ENCODE measurements around the gene CELF3.

The CELF3 gene

DNA sequence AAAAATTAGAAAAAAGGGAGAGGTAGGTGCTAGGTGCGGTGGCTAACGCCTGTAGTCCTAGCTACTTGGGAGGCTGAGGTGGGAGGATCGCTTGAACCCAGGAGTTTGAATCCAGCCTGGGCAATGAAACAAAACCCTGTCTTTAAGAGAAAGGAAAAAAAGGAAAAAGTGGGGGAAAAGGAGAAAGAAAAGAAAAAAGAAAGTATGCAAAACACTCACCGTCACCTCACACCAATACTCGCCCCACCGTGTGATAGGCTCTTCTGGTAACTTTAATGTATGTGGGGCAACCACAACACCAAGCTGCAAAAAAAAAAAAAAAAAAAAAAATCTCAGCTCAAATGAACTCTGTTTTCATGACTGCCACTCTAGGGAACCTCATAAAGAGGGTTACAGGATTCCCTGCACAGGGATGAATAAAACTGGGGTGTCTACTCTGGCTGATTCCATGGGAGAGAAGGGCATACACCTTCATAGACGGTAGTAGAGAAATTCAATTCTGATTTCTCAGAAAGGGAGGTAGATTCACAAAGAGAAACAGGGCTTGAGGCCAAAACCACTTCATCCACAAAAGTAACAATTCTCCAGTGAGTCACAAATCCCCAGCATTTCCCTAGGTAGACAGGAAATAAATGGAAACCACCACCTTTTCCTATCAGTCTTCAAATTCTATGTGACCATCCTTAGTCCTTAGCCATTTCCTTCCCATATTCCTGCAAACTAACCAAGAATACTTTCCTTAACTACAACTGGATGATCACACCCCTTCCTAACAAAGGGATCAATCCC lies 44.2 kb upstream of the CELF3 start:
- no peaks in the 10 kb centered on the region for H4K20me1 ChIP-seq (ENCODE audit: insufficient read depth, low read length)
- no peak overlapping the region for H3K4me3 ChIP-seq (ENCODE audit: low read length)
- H3K79me2 ChIP-seq (ENCODE audit: low read length) = peaks cover 15% of the 10 kb centered on the region
- peaks cover 35% of the 10 kb centered on the region for H3K36me3 ChIP-seq (replicated peaks; ENCODE audit: low read depth, low read length)
- H3K27me3 ChIP-seq (ENCODE audit: low read depth, low read length) = no peaks in the 10 kb centered on the region
- H2AFZ ChIP-seq (ENCODE audit: low read depth, low read length) = no peak overlapping the region
- peaks cover 13% of the 10 kb centered on the region for H3K4me1 ChIP-seq (ENCODE audit: low read length)
- no peak for TF ChIP-seq EZH2phosphoT487 (IDR thresholded peaks at IDR 0.05; ENCODE audit: low read depth)
- TF ChIP-seq, protein P1, sequence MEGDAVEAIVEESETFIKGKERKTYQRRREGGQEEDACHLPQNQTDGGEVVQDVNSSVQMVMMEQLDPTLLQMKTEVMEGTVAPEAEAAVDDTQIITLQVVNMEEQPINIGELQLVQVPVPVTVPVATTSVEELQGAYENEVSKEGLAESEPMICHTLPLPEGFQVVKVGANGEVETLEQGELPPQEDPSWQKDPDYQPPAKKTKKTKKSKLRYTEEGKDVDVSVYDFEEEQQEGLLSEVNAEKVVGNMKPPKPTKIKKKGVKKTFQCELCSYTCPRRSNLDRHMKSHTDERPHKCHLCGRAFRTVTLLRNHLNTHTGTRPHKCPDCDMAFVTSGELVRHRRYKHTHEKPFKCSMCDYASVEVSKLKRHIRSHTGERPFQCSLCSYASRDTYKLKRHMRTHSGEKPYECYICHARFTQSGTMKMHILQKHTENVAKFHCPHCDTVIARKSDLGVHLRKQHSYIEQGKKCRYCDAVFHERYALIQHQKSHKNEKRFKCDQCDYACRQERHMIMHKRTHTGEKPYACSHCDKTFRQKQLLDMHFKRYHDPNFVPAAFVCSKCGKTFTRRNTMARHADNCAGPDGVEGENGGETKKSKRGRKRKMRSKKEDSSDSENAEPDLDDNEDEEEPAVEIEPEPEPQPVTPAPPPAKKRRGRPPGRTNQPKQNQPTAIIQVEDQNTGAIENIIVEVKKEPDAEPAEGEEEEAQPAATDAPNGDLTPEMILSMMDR (IDR thresholded peaks at IDR 0.05; ENCODE audit: low read depth, low read length) = no peak
- H3K4me2 ChIP-seq (ENCODE audit: low read length) = no peak overlapping the region
- H3K27ac ChIP-seq (ENCODE audit: low read length) = no peak overlapping the region
- no peaks in the 10 kb centered on the region for H3K9me3 ChIP-seq (ENCODE audit: insufficient read depth, low read length)
- no peak overlapping the region for H3K9ac ChIP-seq (ENCODE audit: low read length)

DNA sequence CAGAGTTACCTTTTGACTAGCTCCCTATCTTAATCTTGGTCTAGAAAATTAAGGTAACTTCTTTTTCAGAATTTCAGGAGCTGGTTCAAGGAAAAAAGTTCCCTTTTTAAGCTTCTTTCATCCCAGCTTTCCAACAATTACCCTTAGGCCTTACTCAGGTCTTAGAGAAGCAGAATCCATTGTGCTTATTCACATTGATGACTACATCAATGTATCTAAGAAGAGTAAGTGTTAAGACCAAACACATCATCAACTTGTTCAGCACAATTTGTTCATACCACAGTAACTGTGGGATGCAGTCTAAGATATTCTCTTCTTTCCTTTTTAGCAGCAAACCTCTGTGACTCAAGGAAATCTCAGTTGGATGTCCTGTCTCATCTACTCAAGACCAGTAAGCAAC lies 42.6 kb upstream of the CELF3 start:
- H3K36me3 ChIP-seq (replicated peaks; ENCODE audit: low read depth, low read length) = peaks cover 40% of the 10 kb centered on the region
- H4K20me1 ChIP-seq (ENCODE audit: insufficient read depth, low read length) = no peaks in the 10 kb centered on the region
- peaks cover 11% of the 10 kb centered on the region for H3K4me1 ChIP-seq (ENCODE audit: low read length)
- no peak overlapping the region for H3K4me3 ChIP-seq (ENCODE audit: low read length)
- no peak overlapping the region for H3K9ac ChIP-seq (ENCODE audit: low read length)
- H3K79me2 ChIP-seq (ENCODE audit: low read length) = peaks cover 15% of the 10 kb centered on the region
- no peaks in the 10 kb centered on the region for H3K27me3 ChIP-seq (ENCODE audit: low read depth, low read length)
- H3K9me3 ChIP-seq (ENCODE audit: insufficient read depth, low read length) = no peaks in the 10 kb centered on the region
- no peak overlapping the region for H3K27ac ChIP-seq (ENCODE audit: low read length)
- TF ChIP-seq, protein P1 (IDR thresholded peaks at IDR 0.05; ENCODE audit: low read depth, low read length) = no peak
- TF ChIP-seq EZH2phosphoT487 (IDR thresholded peaks at IDR 0.05; ENCODE audit: low read depth) = no peak
- H2AFZ ChIP-seq (ENCODE audit: low read depth, low read length) = no peak overlapping the region
- no peak overlapping the region for H3K4me2 ChIP-seq (ENCODE audit: low read length)

DNA sequence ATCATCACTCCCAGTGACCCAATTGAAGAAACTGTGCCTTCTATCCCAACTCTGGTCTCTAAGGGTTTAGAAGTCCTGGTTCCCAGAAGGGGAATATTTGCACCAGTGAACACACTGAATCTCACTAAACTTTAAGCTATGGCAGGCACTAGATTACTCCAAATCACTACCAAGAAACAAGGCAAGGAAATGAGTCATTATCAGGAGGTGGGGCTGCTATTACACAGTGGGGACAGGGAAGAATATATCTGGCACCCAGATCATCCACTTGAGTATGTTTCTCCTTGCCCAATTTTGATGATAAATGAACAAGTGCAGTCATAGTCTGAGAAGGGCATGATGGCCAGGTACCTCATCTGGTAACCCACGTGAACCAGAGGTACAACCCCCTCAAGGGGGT lies 39.7 kb upstream of the CELF3 start:
- no peaks in the 10 kb centered on the region for H3K79me2 ChIP-seq (ENCODE audit: low read length)
- H3K4me1 ChIP-seq (ENCODE audit: low read length) = no peaks in the 10 kb centered on the region
- no peaks in the 10 kb centered on the region for H3K27me3 ChIP-seq (ENCODE audit: low read depth, low read length)
- H3K9ac ChIP-seq (ENCODE audit: low read length) = no peak overlapping the region
- no peak overlapping the region for H2AFZ ChIP-seq (ENCODE audit: low read depth, low read length)
- no peaks in the 10 kb centered on the region for H4K20me1 ChIP-seq (ENCODE audit: insufficient read depth, low read length)
- TF ChIP-seq, protein P1 (IDR thresholded peaks at IDR 0.05; ENCODE audit: low read depth, low read length) = no peak
- no peak for TF ChIP-seq EZH2phosphoT487 (IDR thresholded peaks at IDR 0.05; ENCODE audit: low read depth)
- peaks cover 33% of the 10 kb centered on the region for H3K36me3 ChIP-seq (replicated peaks; ENCODE audit: low read depth, low read length)
- no peak overlapping the region for H3K4me2 ChIP-seq (ENCODE audit: low read length)
- no peaks in the 10 kb centered on the region for H3K9me3 ChIP-seq (ENCODE audit: insufficient read depth, low read length)
- no peak overlapping the region for H3K27ac ChIP-seq (ENCODE audit: low read length)
- no peak overlapping the region for H3K4me3 ChIP-seq (ENCODE audit: low read length)

DNA sequence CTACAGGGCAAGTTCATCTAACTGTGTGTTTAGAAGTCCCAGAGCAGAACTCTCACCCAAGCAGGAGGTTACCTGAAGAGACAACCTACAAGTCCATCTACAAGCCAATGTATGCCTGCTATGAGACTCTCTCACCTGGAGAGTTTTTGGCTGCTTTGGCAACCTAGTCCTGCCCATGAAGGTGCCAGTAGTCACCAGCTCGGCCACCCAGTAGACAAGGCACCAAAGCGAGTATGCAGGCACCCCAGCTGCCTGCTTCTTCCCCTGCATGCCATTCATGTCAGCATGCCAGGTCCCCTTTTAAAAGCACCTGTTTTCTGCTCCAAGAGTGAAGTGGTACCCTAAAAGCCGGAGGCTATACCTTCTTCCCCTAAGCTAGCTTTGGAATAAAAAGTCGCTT lies 24.9 kb upstream of the CELF3 start:
- no peak overlapping the region for H3K4me2 ChIP-seq (ENCODE audit: low read length)
- no peak overlapping the region for H3K9ac ChIP-seq (ENCODE audit: low read length)
- TF ChIP-seq, protein P1 (IDR thresholded peaks at IDR 0.05; ENCODE audit: low read depth, low read length) = no peak
- TF ChIP-seq EZH2phosphoT487 (IDR thresholded peaks at IDR 0.05; ENCODE audit: low read depth) = no peak
- H3K27me3 ChIP-seq (ENCODE audit: low read depth, low read length) = peaks cover 28% of the 10 kb centered on the region
- no peaks in the 10 kb centered on the region for H3K4me1 ChIP-seq (ENCODE audit: low read length)
- no peaks in the 10 kb centered on the region for H4K20me1 ChIP-seq (ENCODE audit: insufficient read depth, low read length)
- H3K36me3 ChIP-seq (replicated peaks; ENCODE audit: low read depth, low read length) = peaks cover 3% of the 10 kb centered on the region
- H3K9me3 ChIP-seq (ENCODE audit: insufficient read depth, low read length) = peaks cover 13% of the 10 kb centered on the region; the same call in 1 of the 2 replicates
- H3K4me3 ChIP-seq (ENCODE audit: low read length) = no peak overlapping the region
- H3K79me2 ChIP-seq (ENCODE audit: low read length) = no peaks in the 10 kb centered on the region
- no peak overlapping the region for H2AFZ ChIP-seq (ENCODE audit: low read depth, low read length)
- H3K27ac ChIP-seq (ENCODE audit: low read length) = no peak overlapping the region

Measured in OCI-LY3 (cell line).